K562 (cell line): ENCODE measurements around the gene PRRT2. TPM values are rescaled to one million over a fixed set of nuclear protein-coding genes. Genes with fewer than 3 reads are reported as not detected.

Experiments used
- BHLHE40 ChIP-seq: IDR thresholded peaks from 2 replicates; pipeline ENCODE4 v1.6.1; 2011; ENCODE audit warnings: low read length, improper control_type of control experiment
- CCAR2 ChIP-seq: fragments of 200-400 bp; formaldehyde crosslinking; IDR thresholded peaks from 2 replicates; pipeline ENCODE4 v1.6.1; 2017; ENCODE audit warnings: mild to moderate bottlenecking, low read depth, low read length
- FOXM1 ChIP-seq, 2 experiments: fragments of 450-650 bp in 1 of 2; sonication (generic) in 1 of 2; formaldehyde crosslinking in 1 of 2; IDR thresholded peaks; 2 replicates each; pipeline versions ENCODE4 v1.6.1 to v1.9.0; 2017 to 2022; ENCODE audit warnings: low read depth in 2 of 2, mild to moderate bottlenecking in 2 of 2, missing genetic modification reagents in 1 of 2, moderate library complexity in 1 of 2
- SMC3 ChIP-seq: conservative IDR thresholded peaks from 2 replicates; pipeline ENCODE4 v1.6.1; 2011; ENCODE audit warnings: low read depth, low read length, improper control_type of control experiment; ENCODE audit not compliant: insufficient read depth
- SREBF2 ChIP-seq: sonication (generic); formaldehyde crosslinking; IDR thresholded peaks from 2 replicates; pipeline ENCODE4 v1.4.0; 2020; ENCODE audit warnings: mild to moderate bottlenecking, missing genetic modification reagents
- SRSF9 ChIP-seq: fragments of 200-400 bp; formaldehyde crosslinking; IDR thresholded peaks from 2 replicates; pipeline ENCODE4 v1.6.1; 2017; ENCODE audit warnings: low read depth, low read length, borderline replicate concordance
- TFAP4 ChIP-seq: sonication (generic); formaldehyde crosslinking; IDR thresholded peaks from 2 replicates; pipeline ENCODE4 v1.8.0; 2022; ENCODE audit warnings: missing genetic modification reagents, mild to moderate bottlenecking, moderate library complexity, borderline replicate concordance
- TSC22D4 ChIP-seq: fragments of 450-650 bp; IDR thresholded peaks from 2 replicates; pipeline ENCODE4 v1.6.1; 2016; ENCODE audit warnings: missing genetic modification characterization, missing biosample characterization, control low read depth
- ZNF318 ChIP-seq, 2 experiments: fragments of 450-650 bp; IDR thresholded peaks; 2 replicates each; pipeline ENCODE4 v1.6.1; 2016; ENCODE audit warnings: mild to moderate bottlenecking in 2 of 2, borderline replicate concordance in 1 of 2, low read depth in 1 of 2, moderate library complexity in 1 of 2
- ZNF398 ChIP-seq: fragments of 250-450 bp; sonication (Bioruptor Pico); IDR thresholded peaks from 2 replicates; pipeline ENCODE4 v1.8.0; 2021; ENCODE audit warnings: moderate library complexity, mild to moderate bottlenecking, inconsistent platforms
- ZNF449 ChIP-seq: fragments of 250-450 bp; sonication (Bioruptor Pico); IDR thresholded peaks from 2 replicates; pipeline ENCODE4 v1.8.0; 2022; ENCODE audit warnings: moderate library complexity, mild to moderate bottlenecking, inconsistent platforms
- polyA plus RNA-seq, 8 experiments: library from polyadenylated mRNA; depleted of rRNA in 4 of 8; stranded (reverse) in 5 of 8; unstranded in 3 of 8; fragments of >200 nt; fragmentation: Nextera tagmentation in 2 of 8; fragmentation: Illumina TruSeq in 1 of 8; extraction: Ambion mirVana in 2 of 8; extraction: Trizol in 1 of 8; gene quantifications; 2 replicates each; pipeline versions ENCODE4 v1.2.1 to v1.2.3, GENCODE V29; 2011 to 2014; ENCODE audit warnings: inconsistent platforms in 1 of 8, missing spikeins in 1 of 8
- total RNA-seq, 7 experiments: library from RNA; depleted of rRNA in 6 of 7; stranded (reverse); fragments of >200 nt in 6 of 7; fragmentation: Illumina TruSeq in 2 of 7; extraction: Trizol in 2 of 7; gene quantifications; 2 replicates each; pipeline versions ENCODE4 v1.2.1 to v1.2.3, GENCODE V29; 2011 to 2021; ENCODE audit warnings: low replicate concordance in 1 of 7

PRRT2 gene
- total and polyA plus RNA-seq, 9 of the 15 experiments (the other 6 are each of a cell fraction or from before 2014, with no cell fraction given), result 0.11 to 1.0 (median 0.42) TPM; not detected in 2

GRCh38 chr16:29815793-29816693, 4.0 kb downstream of the PRRT2 start, which contains the start of gene PAGR1 (continued):
- TF ChIP-seq ZNF449 (CRISPR knock-in tag) (no peak), TSC22D4 (no peak), ZNF318 (IDR thresholded peaks at IDR 0.05; ENCODE audit: borderline replicate concordance in 1 of 2, low read depth in 1 of 2) (no peak), SRSF9 (no peak), FOXM1 (IDR thresholded peaks at IDR 0.05; ENCODE audit: low read depth) (no peak), FOXM1 (CRISPR knock-in tag; IDR thresholded peaks at IDR 0.05; ENCODE audit: low read depth) (peak; percentile 78; the same call in 1 of the 2 replicates), TFAP4 (peak; percentile 90), BHLHE40 (peak; percentile 53; the same call in 1 of the 2 replicates), SREBF2 (CRISPR knock-in tag) (no peak), CCAR2 (no peak), ZNF398 (CRISPR knock-in tag) (no peak), SMC3 (peak; percentile 30)
